Limb (tissue), 2 donors: ENCODE measurements around the gene TMC4.

Experiments used
- DNase-seq, 2 donors: peaks; one replicate each; pipeline ENCODE4 v3.0.0-alpha.2; 2016; ENCODE audit errors: extremely low spot score in 2 of 2

TMC4 gene

DNA sequence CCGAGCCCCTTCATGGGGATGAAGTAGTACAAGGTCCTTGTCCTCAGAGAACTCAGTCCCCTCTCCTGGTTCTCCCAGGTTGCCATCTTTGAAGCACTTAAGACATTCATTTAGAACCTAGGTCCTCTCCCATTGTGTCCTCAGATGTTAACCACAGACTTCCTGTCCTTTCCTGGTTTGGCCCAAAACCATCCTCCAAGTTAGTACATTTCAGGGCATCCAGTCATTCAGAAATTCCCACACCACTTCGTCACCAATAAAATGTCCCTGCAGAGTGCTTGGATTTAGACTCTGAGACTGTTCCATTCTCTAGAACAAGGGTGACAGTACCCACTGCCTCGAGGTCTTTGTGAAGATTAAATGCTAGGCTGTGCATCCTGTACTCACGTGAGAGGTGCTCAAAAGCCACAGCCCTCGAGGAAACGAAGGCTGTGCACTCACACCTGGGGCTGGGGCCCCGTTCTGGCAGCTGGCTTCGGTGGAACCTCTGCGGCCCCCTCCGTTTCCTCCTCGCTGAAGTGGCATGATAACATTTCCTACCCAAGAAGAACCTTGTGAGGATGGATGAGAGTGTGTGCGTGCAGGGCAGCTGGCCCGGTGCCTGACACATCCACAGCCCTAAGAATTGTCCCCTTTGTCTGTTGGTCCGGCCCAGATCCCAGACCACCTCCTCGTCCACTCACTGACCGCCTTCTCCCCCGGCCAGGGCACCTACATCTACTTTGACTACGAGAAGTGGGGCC is 18.2 kb downstream of the TMC4 start:
- no peak for DNase-seq

- no peak for DNase-seq
Observed at GRCh38 chr19:54153731-54154326, 19.1 kb downstream of the TMC4 start.

DNA sequence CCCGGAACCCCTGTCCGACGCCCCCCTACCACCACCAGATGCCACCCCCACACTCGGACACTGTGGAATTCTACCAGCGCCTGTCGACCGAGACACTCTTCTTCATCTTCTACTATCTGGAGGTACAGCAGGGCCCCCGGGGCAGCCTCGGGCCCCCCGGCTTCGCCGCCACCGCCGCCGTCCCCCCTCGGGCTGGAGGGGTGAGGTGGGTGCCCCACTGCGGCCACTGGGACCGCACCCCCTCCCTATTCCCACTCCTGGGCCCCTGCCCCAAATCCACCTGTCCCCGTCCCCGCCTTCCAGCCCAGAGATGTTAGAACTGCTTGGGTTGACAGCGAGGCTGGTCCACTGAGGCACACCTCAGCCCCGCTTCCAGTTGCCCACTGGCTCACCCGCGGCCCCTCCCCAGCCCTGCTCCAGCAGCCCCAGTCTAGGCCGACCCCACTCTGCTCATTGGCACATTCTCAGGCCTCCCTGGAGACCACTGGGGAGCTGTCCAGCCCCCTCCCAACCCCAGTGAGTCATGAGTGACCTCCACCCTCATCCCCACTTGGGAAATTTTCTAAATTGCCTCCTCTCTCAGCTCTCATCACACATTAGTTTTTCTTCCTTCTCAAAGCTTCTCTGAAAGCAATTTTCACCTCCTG is 20.0 kb downstream of the TMC4 start:
- no peak for DNase-seq

DNA sequence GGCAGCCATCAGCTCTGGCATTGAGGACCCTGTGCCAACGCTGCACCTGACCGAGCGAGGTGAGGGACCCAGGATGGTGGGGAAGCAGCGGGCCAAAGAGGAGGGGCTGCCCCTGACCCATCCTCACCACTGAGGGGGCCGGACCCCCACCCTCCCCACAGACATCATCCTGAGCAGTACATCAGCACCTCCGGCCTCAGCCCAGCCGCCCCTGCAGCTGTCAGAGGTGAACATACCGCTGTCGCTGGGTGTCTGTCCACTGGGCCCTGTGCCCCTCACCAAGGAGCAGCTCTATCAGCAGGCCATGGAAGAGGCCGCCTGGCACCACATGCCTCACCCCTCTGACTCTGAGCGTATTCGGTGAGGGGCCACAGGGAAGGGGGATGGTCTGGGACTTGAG is 20.7 kb downstream of the TMC4 start:
- no peak for DNase-seq

GRCh38 chr19:54151362-54152035 is 21.5 kb downstream of the TMC4 start:
- DNase-seq = no peak

DNA sequence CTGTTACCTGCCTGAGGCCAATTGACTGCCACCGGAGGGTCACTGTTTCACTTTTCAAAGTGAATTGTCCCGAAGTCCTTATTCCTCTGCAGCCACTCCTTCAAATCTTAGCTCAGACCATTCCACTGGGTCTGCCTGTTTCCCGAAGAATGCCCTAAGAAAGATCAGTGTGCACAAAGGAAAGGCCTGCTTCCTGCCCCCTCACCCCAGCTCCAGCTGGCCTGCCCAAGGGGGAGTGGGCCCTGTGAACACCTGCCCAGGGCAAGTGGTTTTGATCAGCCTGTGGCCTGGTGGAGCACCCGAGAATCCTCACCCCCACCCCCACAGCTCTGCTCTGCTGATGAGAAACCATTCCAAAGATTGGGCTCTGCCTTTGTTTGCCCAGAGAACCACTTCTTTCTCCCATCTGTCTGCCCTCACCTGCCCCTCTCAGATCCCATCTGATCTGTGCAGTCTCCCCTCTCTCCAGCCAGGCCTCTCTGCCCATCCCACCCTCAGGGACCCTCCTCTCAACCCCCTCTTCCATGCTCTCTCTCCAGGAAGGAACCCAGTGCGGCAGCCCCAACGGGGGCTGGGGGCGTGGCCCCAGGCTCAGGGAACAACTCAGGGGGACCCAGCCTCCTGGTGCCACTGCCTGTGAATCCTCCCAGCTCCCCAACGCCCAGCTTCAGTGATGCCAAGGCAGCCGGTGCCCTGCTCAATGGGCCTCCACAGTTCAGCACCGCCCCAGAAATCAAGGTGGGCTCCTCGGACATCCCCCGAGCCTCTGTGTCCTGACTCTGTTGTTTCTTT is 23.7 kb downstream of the TMC4 start:
- DNase-seq = no peak

DNA sequence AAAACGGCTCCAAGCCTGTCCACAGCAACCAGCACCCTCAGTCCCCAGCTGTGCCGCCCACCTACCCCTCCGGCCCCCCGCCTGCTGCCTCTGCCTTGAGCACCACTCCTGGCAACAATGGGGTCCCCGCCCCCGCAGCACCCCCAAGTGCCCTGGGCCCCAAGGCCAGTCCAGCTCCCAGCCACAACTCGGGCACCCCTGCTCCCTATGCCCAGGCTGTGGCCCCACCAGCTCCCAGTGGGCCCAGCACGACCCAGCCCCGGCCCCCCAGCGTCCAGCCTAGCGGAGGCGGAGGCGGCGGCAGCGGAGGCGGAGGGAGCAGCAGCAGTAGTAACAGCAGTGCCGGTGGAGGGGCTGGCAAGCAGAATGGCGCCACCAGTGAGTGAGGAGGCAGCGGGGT is 24.8 kb downstream of the TMC4 start:
- no peak for DNase-seq

DNA sequence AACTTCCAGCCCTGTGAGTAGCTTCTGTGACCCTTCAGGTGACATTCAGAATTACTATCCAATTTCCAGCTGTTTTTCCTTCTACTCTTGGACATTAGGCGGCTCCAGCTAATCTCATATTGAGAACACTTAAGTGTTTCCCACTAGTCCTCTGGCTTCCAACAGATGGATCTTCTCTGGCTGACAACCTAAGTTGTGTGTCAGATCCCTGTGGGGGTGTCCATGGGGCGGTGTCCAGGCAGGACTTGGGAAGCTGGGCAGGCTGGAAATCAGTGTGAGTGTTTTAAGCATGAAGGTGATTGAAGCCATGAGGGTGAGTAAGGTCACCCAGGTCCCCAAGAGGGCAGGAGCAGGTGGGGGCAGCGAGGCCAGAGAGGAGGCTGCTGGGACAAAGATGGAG is 25.3 kb downstream of the TMC4 start:
- DNase-seq = no peak

GRCh38 chr19:54145541-54146158 is 27.3 kb downstream of the TMC4 start:
- no peak for DNase-seq

GRCh38 chr19:54142166-54142780 is 30.7 kb downstream of the TMC4 start:
- DNase-seq = no peak

- no peak for DNase-seq
Observed at GRCh38 chr19:54141356-54141755, 31.6 kb downstream of the TMC4 start.

DNA sequence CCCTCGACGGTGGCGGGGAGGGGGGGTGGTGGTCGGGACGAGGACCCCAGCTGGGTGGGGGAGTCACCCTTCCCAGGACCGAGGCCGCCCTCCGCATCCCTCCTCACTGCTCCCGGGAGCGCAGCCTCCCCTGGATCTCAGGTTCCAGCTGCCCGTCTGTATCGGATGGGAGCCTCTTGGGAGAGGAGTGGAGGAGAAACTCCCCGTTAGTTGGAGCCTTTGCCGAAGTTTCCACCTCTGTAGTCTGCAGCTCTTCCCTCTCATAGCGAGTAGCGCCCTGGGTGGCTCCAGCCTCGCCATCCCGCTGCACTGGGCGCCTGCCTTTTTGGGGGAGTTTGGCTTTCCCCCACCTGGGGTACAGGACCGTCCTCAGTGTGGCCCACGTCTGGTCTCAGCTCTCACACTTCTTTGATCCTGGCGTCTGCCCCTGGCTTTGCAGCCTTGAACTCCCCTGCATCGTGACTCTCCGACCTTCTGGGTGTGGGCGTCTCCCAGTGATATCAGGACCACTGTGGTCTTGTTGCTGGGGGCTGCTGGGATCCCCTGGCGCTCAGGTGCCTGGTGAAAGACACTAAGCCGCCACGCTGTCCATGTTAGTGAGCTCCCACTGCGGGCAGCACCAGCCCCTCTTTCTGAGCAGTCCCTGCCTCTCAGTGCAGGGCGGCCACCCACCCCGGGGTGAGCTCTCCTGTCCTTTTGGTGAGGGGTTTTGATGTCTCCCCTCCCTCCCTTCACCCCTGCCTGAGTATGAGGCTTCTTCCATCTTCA is 34.3 kb downstream of the TMC4 start:
- DNase-seq = no peak

- DNase-seq = peak in 1 of 2 donors; percentile 61
Observed at GRCh38 chr19:54137699-54138488, 35.1 kb downstream of the TMC4 start, which contains the start of gene CNOT3. Gene CNOT3, plus strand, starts transcription at chr19:54137762. Its CDS starts 5,217 bp downstream, at chr19:54142979.

DNA sequence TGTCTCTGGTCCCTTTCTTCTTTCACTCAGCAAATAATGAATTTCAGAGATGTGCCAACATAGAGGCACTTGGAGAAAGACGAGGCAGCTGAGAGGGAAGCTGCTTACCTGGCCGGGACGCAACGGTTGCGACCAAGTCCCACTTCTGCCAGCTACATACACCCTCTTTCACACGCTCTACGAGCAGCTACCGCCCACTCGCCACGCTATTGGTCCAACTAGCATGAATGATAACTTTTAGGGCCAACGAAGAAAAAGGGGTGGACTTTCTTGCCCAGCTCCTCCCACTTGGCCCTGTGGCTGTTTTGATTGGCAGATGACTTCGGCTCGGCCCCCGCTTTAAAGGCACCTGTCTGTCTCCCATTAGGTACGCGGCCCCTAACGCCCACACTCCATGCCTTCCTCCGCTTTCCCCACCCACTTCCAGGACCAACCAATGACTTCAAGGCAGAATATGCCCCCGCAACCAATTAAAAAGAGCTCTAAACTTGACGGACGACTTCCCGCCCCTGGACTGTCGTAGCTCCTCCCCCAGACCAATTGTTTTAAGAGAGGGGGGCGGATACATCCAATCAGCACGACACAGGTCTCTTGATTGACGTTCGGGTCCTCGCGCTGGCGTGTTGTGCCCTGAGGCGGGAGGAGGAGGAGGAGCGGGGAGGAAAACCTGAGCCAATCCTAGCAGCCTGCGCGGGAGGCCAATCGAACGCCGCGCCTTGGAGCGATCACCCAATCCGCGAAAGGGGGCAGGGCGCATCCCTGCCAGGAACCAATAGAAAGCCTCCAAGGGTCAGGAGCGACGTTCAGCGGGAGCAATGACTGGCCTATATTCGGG is 35.9 kb downstream of the TMC4 start:
- DNase-seq = peak; percentile 99 to 100

DNA sequence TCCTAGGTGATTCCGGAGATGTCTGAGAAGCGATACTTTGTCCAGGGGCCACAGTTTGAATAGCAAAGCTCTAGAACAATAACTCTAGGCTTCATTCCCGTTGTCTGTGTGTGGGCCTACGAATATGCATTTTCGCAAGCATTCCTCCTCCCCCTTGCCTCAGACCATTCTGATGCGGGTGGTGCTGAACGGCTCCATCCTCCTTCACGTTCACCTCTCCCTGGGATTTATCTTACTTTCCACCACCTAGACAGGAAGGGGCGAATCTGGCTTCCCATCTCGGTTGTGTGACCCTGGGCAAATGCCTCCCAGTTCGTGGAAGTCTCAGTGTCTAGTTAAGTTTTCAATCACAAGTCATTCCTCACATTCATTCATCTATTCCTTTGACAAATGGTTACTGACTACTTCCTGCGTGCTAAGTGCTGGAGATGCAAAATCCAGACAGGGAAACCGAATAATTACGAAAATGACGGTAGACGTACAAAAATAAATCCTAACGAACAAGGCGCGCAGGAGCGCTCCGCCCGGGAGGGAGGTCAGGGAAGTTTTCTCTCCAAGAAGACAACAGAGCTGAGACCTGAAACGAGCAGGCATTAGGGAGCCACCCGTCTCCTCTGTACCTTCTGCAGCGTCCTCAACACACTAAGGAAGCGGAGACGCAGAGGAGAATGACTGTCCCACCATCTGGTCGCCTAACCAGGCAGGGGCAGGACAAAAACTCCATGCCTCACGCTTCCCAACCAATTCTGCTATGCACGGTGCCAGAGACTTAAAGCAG is 36.7 kb downstream of the TMC4 start:
- DNase-seq = no peak

GRCh38 chr19:54133957-54134590 is 38.9 kb downstream of the TMC4 start:
- no peak for DNase-seq
